Psoas muscle (tissue), 8 donors: ENCODE data around the gene ZNF839. TPM values are rescaled to one million over a fixed set of nuclear protein-coding genes. Genes with fewer than 3 reads are reported as not detected.

Experiments
- ATAC-seq, 4 donors: fragments of 200-7000 bp; cut with Tn5 transposase; one replicate each; pipeline ENCODE4 v1.9.1; 2020; ENCODE audit warnings: moderate library complexity in 3 of 4, mild to moderate bottlenecking in 2 of 4
- DNase-seq, 2 donors: peaks; one replicate each; pipeline ENCODE4 v3.0.0-alpha.2; 2020
- H3K27ac ChIP-seq: fragments of 200-600 bp; one replicate; pipeline ENCODE4 v1.8.0; 2022
- H3K27me3 ChIP-seq, 3 donors: fragments of 200-600 bp in 1 of 3; one replicate each; pipeline versions ENCODE4 v1.6.1 to v1.8.0; 2013 to 2022; ENCODE audit warnings: low read length in 2 of 3, mild to moderate bottlenecking in 2 of 3, moderate library complexity in 1 of 3; ENCODE audit not compliant: insufficient read depth in 3 of 3
- H3K36me3 ChIP-seq, 2 donors: fragments of 200-600 bp in 1 of 2; one replicate each; pipeline versions ENCODE4 v1.6.1 to v1.8.0; 2013 to 2022; ENCODE audit warnings: low read depth in 1 of 2, mild to moderate bottlenecking in 1 of 2, moderate library complexity in 1 of 2; ENCODE audit not compliant: insufficient read depth in 1 of 2
- H3K4me1 ChIP-seq: fragments of 200-600 bp; one replicate; pipeline ENCODE4 v1.8.0; 2022
- H3K4me3 ChIP-seq: fragments of 200-600 bp; one replicate; pipeline ENCODE4 v1.8.0; 2022; ENCODE audit warnings: mild to moderate bottlenecking
- H3K9me3 ChIP-seq: fragments of 200-600 bp; one replicate; pipeline ENCODE4 v1.8.0; 2022
- WGBS, 3 donors: extraction: QIAGEN DNeasy Blood & Tissue Kit; methylation state at CpG; one replicate each; pipeline versions ENCODE4 v1.1.6 to v1.1.7; 2013; 5-methylcytosine and 5-hydroxymethylcytosine counted together
- intact Hi-C, 2 donors: fragments of 100-400 bp; cut with DNase I; formaldehyde crosslinking; loops; one replicate each; pipeline versions ENCODE4 v1.11.0 to v1.14.2; 2022
- polyA plus RNA-seq, 3 donors: library from polyadenylated mRNA; stranded (reverse); fragments of 200-250 nt; gene quantifications; one replicate each; pipeline ENCODE4 v1.2.3, GENCODE V29; 2013
- total RNA-seq, 4 donors: library from RNA; stranded (reverse); fragmentation: NEBNext Ultra II Directional in 2 of 4; extraction: Animal tissue kit (Norgen Biotek cat#: 25700) in 2 of 4; gene quantifications; one replicate each; pipeline versions ENCODE4 v1.2.1 to v1.2.4, GENCODE V29; 2021 to 2023
- TF ChIP-seq, protein P1 (sequence below): fragments of 200-600 bp; IDR thresholded peaks from one replicate; pipeline ENCODE4 v1.8.0; 2022; ENCODE audit warnings: antibody characterized with exemption
- donor health status: healthy with polysubstance abuse.
- donor health status: DM: no; HTN: no; CAD: no; lungs with moderate emphysema.
- donor health status: Bipolar disorder and iron deficiency.
- donor health status: healthy.
- donor health status: DM: yes; HTN: yes; CAD: no.
- donor health status: DM: no; HTN: no; CAD: no.
- donor health status: DM: no; HTN: no; CAD: no.
- donor health status: DM: yes; HTN: yes; CAD: no.

The ZNF839 gene
- total and polyA plus RNA-seq, 7 donors: 4.6 to 18.2 (median 10.0) TPM

DNA sequence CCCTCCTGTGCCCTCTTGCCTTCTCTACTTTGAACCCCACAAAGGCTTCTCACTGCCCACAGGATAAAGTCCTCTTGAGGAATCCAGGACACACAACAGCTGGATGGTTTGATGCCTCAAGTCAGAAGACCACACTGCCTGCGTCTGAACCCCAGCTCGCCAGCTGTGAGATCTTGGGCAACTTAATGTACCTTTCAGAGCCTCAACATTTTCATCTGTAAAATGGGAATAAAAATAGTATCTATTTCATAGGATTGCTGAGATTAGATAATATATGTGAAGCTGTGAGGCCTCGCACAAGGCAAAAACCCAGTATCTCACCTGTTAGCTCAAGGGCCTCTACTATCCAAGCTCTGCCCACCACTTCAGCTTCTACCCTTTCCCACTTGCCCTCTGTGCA lies 40.8 kb downstream of the ZNF839 start:
- ATAC-seq (no peak), DNase-seq (no peak)
- Histone ChIP-seq H3K27me3 (no peaks in the 10 kb centered on the region), H3K36me3 (peaks cover 2 to 49% of the 10 kb centered on the region in 2 donors), H3K9me3 (no peaks in the 10 kb centered on the region), H3K27ac (no peak overlapping the region), H3K4me3 (no peak overlapping the region), H3K4me1 (peaks cover 29% of the 10 kb centered on the region)
- WGBS, 3 donors: 93 to 99% (median 97%) methylated on average over 3 of the region's 3 CpGs
- TF ChIP-seq, protein P1, sequence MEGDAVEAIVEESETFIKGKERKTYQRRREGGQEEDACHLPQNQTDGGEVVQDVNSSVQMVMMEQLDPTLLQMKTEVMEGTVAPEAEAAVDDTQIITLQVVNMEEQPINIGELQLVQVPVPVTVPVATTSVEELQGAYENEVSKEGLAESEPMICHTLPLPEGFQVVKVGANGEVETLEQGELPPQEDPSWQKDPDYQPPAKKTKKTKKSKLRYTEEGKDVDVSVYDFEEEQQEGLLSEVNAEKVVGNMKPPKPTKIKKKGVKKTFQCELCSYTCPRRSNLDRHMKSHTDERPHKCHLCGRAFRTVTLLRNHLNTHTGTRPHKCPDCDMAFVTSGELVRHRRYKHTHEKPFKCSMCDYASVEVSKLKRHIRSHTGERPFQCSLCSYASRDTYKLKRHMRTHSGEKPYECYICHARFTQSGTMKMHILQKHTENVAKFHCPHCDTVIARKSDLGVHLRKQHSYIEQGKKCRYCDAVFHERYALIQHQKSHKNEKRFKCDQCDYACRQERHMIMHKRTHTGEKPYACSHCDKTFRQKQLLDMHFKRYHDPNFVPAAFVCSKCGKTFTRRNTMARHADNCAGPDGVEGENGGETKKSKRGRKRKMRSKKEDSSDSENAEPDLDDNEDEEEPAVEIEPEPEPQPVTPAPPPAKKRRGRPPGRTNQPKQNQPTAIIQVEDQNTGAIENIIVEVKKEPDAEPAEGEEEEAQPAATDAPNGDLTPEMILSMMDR: no peak
- intact Hi-C loops: loop anchor here in 1 of 2 donors (5.0 kb wide), 1 partner anchor 47 kb away; no protein-coding TSS in a partner anchor

DNA sequence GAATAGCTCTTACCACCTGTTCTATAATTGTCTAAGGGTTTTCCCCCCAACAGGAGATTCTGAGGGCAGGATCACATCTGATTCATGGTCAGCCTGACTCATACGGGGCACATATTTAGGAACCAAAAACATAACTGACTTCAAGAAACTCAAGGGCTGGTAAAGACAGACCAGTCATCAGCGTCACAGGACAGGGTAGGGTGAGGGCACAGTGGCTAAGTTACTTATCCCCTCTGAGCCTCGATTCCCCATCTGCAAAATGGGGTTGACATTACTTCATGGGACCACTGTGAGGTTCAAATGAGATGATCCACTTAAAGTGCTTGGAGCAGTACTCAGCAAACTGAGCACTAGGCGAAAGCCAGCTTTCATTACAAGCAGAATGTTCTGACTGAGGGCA lies 42.5 kb downstream of the ZNF839 start:
- Histone ChIP-seq H3K36me3 (peaks cover 0 to 32% of the 10 kb centered on the region in 2 donors), H3K9me3 (no peaks in the 10 kb centered on the region), H3K27ac (peak overlapping the region; percentile 94), H3K27me3 (no peaks in the 10 kb centered on the region), H3K4me1 (peaks cover 29% of the 10 kb centered on the region), H3K4me3 (peak overlapping the region; percentile 88)
- WGBS, 3 donors: 20 to 29% (median 27%) methylated on average over 4 of the region's 4 CpGs
- DNase-seq: no peak
- ATAC-seq: peak; percentile 23 to 52 (median 35)
- intact Hi-C loops: loop anchor here (2.0 to 5.0 kb wide), 3 partner anchors 43 to 45 kb away; partner anchors contain the start of gene ZNF839 (in 1 of the 2)
- TF ChIP-seq, protein P1: no peak

DNA sequence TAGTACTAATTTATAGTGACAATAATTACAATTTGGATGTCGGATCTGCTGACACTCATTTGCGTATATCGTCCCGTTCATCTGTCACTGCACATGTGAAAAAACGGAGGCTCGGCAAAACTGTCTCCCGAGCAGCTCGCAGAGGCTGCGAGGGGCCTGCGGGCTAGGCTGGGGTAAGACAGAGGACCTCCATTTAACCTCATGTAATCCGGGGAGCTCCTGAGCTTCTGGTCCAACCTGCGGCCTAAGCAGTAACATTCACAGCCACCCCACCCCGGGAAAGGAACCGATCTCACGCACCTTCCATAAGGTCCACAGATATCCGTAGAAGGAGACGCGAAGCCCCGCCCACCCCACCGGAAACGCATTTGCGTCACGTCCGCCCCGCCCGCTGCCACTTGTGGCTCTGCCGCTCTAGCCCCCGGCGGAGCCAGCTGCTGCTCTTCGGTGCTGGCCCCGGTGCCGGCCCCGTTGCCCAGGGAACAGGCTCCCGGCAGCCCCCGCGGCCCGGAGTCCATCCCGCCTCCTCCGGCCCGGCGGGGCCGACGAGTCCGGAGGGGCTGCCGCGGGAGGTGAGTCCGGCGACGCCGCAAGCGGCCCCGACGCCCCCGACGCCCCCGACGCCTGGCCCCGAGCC lies 43.1 kb downstream of the ZNF839 start, which contains the start of the genes CINP and TECPR2:
TSS of gene CINP (minus strand) at position 346 of the 637 bp plus-strand sequence. CDS start at position 307, 39 bp downstream.
TSS of gene TECPR2 (plus strand) at position 397 of the 637 bp plus-strand sequence. CDS start 13,781 bp downstream, outside the sequence.
- Histone ChIP-seq H3K4me1 (peaks cover 29% of the 10 kb centered on the region), H3K27ac (peak within 1 kb of the TSS; percentile 94), H3K9me3 (no peaks in the 10 kb centered on the region), H3K27me3 (no peaks in the 10 kb centered on the region), H3K36me3 (peaks cover 0 to 26% of the 10 kb centered on the region in 2 donors), H3K4me3 (peak within 1 kb of the TSS; percentile 88)
- peak; percentile 99 for DNase-seq
- TF ChIP-seq, protein P1: no peak
- WGBS, 3 donors: 0 to 1% (median 1%) methylated on average over 37 to 58 of the region's 58 CpGs
- intact Hi-C loops: loop anchor here (2.0 to 5.0 kb wide), 3 partner anchors 42 to 45 kb away; partner anchors contain the start of gene ZNF839 (in 1 of the 2)
- peak; percentile 96 to 98 (median 98) for ATAC-seq

DNA sequence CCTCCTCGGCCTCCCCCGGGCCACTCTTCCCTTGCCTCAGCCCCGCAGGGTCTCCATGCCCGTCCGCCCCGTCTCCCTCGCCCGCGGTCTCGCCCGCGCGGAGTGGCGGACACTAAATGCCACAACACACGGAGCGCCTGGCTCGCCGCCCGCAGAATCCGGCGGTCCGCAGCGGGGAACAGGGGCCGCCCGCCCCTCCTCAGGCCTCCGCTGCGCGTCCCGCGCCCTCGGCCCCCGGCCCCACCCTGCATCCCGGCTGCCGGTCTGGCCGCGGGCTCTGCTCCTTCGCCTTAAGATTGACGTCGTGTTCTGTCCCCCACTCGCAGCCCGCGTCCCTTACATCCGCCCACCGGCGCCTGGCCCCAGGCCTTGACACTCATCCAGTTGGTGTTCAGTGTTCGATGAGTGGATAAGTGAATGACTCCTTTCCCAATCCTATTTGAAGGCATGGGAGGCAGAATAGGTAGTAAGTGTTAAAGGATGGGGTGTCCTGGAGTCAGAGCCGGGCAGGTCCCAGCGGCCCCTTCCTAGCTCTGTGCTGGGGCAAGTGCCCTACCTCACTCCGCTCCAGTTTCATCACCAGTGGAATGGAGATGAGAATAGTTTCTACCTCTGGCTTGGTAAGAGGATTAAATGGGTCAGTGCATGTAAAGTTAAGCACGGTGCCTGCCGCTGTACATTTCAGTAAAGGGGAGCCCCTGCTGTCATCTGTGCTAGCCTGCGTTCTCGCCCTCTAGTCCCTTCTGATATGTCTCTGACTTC lies 43.8 kb downstream of the ZNF839 start:
- 2 to 3% (median 3%) methylated on average over 27 to 53 of the region's 53 CpGs for WGBS, 3 donors

More for the DNA sequence above, 43.8 kb downstream of the ZNF839 start:
- H3K9me3 ChIP-seq: no peaks in the 10 kb centered on the region
- no peaks in the 10 kb centered on the region for H3K27me3 ChIP-seq
- H3K36me3 ChIP-seq: peaks cover 0 to 19% of the 10 kb centered on the region in 2 donors
- intact Hi-C loops: loop anchor here (2.0 to 5.0 kb wide), 3 partner anchors 41 to 45 kb away; partner anchors contain the start of gene ZNF839 (in 1 of the 2)
- TF ChIP-seq, protein P1: no peak
- peaks cover 29% of the 10 kb centered on the region for H3K4me1 ChIP-seq
- peak overlapping the region; percentile 94 for H3K27ac ChIP-seq
- DNase-seq (peak; percentile 67 to 81), ATAC-seq (peak; percentile 46 to 56 (median 52))
- peak overlapping the region; percentile 88 for H3K4me3 ChIP-seq
